ENCODE data around the gene CRY1. TPM values are rescaled to one million over a fixed set of nuclear protein-coding genes. Genes with fewer than 3 reads are reported as not detected.

Gene CRY1
- total RNA-seq (2014; rRNA removed; shearing (Covaris generic)) = 16.1 and 16.2 TPM in 2 replicates

DNA sequence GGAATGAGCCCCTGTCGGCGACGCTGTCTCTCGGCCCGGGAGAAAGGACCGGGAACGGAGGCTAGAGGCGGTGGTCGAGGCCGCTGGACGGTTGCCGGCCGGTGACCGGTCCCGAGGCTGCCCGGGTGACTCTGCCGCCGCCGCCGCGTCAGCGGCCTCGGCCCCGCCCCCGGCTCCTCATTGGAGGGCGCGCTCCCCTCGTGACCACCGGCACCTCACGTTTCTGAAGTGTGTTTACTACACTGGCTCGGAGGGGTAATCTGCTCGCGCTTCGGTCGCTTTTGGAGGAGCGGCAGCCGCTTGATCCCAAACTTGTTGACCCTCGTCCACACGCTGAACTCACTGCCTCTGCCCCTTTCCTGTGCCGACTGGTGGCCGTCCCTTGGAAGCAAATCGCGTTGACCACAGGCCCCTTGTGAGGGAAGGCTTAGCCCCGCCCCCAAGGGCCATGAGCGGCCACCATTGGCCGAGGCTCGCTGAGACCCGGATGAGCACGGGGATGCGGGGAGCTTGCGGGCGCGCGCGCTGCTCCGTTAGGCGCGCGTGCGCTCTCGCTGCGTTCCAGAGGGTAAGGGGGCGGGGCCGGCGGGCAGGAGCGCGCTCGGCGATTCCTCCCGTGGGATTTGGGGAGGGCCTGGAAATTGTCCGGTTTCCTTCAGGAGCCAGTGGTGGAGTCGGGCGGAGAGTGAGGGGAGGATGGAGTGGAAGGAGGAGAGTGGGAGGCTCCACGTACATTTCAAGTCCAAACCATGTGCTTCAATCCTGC is at the start of gene CRY1:
Gene CRY1 (minus strand): TSS at position 133 of the 766 bp plus-strand sequence. CDS start 588 bp downstream, outside the sequence.
- peak; percentile 91 for DNase-seq (ENCODE audit: low read depth)

- no peak for DNase-seq (ENCODE audit: low read depth)
These were observed 46.4 kb upstream of the CRY1 start for GRCh38 chr12:107139787-107140186.

GRCh38 chr12:107138990-107139389 is 45.6 kb upstream of the CRY1 start:
- DNase-seq (ENCODE audit: low read depth) = no peak

DNA sequence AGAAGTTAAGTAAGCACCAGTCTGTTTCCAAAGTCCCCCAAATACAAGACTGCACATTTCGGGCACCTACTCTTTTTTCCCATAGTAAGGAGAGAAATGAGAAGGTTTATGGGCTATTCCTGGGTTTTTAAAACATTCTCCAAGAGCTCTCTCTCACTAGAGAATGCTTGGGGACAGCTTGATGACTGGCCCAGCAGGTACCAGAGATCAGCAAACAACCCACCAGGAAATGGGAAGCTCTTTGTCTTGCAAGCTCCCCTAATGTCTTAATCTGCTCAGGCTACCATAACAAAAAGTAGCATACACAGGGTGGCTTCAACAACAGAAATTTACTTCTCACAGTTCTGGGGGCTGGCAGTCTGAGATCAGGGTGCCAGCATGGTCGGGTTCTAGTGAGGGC is 41.8 kb upstream of the CRY1 start:
- DNase-seq (ENCODE audit: low read depth) = no peak

DNA sequence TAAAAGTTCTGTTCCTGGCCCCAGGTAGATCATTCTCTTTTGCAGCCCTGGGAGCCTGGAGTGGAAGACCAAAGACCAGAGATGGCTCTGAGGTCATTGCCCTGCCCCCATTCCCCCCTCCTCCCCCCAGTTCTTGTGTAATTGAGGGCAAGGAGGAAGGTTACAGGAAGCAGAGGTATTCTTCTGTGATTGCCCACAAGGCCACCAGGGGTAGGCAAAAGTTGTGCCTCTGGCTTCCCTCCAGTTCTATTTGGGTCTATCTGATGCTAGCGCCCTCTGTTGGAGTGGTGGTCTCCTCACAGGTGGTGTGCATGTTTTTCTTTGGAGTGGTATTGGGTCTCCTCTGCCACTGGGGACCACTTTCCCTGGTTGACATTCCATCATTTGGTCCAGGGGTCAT is 41.2 kb upstream of the CRY1 start:
- DNase-seq (ENCODE audit: low read depth) = peak; percentile 22

DNA sequence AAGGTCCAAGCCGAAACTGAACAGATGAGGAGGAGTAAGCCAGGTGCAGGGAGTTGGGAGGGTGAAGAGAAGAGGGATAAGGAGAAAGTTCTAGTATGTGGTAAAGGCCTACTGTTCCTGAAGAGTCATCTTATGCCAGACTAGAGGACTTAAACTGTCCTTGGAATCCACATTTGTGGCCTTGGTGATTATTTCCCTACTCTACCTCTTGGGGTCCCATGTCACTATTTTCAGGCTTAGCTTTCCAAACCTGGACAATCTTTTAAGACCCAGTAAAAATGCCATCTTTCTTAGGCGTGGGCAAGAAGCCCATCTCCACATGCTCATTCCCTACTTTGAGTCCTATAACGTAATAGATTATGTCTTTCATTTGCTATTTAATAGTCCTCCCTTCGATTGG is 40.1 kb upstream of the CRY1 start:
- DNase-seq (ENCODE audit: low read depth) = peak; percentile 20

GRCh38 chr12:107131832-107132616 is 38.7 kb upstream of the CRY1 start:
- DNase-seq (ENCODE audit: low read depth) = peak; percentile 63

DNA sequence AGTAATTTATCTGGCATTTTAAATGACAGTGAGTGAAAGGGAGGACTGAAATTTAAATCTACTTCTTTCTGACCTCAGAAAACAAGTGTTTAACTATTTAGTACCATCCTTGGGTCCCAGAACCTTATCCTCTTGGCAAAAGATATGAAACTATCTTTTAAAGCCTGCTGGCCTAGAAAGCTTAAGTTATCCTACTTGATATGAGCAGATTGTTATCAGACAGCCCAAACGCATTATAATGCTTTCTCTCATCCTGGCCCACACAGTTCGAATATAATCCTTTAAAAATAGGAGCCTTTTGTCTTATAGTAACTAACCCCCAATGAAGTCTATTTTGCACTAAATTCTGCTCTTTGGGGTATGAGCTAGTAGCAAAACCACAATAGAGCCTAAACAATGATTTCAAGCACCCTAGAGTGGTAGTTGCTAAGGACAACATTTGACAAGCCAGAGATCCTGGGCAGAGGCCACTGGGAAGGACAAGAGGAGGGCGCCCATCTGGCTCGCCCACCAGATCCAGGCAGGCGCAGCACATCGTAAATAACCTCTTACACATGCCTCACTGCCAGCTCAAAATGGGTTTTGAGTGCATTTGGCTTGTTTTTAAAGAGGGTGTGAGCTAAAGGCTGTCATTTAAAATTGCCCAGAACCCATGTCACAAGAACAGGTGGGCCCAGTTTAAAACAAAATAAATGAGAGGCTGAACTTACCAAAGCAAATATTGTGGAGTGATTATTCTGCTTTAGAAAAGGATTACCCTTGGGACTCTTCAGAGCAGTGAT is 37.7 kb upstream of the CRY1 start:
- no peak for DNase-seq (ENCODE audit: low read depth)

GRCh38 chr12:107129315-107129930 is 36.1 kb upstream of the CRY1 start:
- DNase-seq (ENCODE audit: low read depth) = no peak

DNA sequence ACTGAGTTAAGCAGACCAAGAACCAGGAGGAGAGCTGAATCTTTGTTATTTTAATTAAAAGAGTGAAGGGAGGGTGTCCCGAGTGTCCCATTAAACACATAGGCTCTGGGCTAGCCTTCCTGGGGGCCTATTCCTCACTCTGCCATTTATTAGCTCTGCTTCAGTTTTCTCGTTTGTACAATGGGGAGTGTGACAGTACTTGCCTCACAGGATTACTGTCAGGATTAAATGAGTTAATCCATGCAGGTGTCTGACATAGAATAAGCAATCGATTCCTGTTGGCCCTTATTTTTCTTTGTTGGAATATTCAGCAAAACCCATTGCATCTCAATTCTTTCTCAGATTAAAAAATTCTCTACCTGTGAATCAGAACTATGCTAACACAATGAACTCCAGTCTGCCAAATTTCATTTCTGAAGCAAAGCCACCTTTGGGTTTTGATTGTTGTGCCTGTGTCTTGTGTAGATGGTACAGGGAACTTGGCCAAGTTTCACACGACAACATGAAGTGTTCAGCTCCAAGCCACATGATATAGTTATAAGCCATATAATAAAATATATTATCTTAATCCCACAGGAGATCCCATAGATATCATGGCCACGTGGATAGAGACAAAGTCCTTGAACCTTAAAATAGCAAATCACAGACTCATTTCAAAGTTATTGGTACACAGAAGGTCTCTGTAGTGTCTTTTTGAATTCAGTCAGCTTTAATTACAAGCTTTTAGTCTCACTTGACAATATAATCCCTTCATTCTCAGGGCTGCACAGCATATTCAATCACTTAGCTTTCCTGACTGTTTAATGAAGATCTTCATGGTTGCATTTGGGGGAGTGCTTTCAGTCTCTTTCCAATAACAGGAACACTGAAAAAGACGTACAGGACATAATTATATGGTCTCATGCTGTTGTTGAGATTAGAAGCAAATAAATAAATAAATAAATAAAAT is 34.4 kb upstream of the CRY1 start:
- DNase-seq (ENCODE audit: low read depth) = no peak

DNA sequence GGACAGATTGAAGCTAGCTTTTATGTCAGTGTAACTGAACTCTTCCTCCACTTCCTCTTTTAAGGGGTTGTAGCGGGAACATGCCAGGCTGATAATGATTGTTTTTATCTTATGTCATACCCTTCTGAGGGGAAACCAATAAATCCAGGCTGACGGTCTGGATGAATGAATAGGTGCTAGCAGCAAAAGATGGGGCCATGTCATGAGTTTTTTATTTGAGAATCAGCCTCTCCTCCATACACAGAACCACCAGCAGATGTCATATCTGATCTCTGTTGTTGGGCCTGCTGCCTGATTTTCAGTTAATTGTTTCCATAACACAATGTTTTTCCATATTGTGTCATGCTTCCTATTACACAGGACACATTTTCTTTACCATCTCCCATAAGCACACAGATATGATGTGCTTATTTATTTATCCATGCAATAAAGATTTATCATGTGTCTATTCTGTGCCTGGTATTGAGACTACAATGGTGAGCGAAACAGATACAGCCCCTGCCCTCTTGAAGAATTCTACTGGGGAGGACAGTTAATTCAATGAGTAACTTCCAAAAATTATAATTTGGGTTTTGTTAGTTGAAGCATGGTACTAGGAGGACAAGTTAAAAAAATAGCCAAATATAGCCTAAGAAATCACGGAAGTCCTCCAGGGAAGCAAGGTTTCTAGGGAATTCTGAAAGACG is 33.6 kb upstream of the CRY1 start:
- peak; percentile 14 for DNase-seq (ENCODE audit: low read depth)

GRCh38 chr12:107125833-107126232 is 32.5 kb upstream of the CRY1 start:
- DNase-seq (ENCODE audit: low read depth) = no peak

DNA sequence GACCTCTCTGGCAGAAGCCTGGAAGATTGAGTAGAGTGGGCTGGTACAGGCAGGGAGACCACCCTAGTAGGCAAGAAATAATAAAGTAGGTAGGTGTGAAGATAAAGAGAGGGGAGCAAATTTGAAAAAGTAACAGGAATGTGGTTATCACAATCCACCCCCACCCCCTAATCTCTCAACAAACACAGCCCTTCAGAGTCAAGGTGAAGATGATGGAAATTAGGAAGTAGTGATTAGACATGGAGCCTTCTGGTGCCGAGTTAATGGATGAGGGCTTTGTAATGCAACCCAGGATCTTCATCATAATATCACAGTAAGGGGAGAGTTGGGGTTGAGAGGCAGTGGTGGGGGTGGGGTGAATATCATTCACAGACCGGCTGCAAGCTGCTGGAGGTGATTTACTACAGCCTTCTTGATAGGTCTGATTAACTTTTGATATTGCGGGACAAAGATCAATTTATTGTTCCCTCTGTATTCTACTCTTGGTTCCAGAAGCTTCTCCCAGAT is 29.2 kb upstream of the CRY1 start:
- DNase-seq (ENCODE audit: low read depth) = no peak

DNA sequence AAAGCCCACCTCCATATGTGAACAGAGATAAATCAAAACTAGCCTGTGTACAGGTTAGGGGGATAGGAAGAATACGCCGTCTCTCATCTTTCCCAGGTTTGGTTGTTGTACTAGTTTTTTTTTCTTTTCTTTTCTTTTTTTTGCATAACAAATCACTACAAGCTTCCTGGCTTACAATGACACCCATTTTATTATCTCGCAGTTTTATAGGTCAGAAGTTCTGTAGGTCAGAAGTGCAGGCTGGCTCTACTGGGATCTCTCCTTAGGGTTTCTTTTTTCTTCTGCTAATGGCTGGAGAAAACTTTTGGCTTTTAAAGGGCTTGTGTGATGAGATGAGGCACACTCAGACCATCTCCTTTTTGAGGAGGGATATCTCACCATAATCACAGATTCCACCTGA is 25.7 kb upstream of the CRY1 start:
- no peak for DNase-seq (ENCODE audit: low read depth)

GRCh38 chr12:107118624-107119023 is 25.3 kb upstream of the CRY1 start:
- no peak for DNase-seq (ENCODE audit: low read depth)

GRCh38 chr12:107115119-107115518 is 21.8 kb upstream of the CRY1 start:
- DNase-seq (ENCODE audit: low read depth) = no peak

DNA sequence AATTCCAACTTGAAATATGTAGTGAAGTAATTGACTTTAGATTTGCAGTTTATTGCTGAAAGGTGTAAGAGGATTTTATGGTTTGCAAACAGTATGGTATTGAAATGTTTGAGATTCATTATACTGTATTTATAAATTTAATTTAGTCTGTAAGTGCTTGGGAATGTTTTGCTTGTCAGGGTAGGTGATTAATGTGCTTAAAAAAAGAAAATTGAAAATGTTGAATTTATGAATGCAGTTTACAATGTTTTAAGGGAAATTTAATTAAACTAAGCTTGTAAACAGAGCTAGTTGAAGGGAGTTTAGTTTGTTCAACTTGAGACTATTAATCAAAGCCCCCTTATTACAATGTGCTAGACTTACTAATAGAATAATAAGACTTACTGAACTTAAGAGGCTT is 18.0 kb upstream of the CRY1 start:
- DNase-seq (ENCODE audit: low read depth) = no peak

GRCh38 chr12:107109726-107110719 is 16.7 kb upstream of the CRY1 start:
- DNase-seq (ENCODE audit: low read depth) = peak; percentile 48
